ENCODE results near the gene SERPINE1.
"Not testable (repeated sequence)": the region's sequence is repeated elsewhere in the genome, so short reads cannot be mapped to it uniquely, and the experiment has no call there.

SERPINE1 gene

DNA sequence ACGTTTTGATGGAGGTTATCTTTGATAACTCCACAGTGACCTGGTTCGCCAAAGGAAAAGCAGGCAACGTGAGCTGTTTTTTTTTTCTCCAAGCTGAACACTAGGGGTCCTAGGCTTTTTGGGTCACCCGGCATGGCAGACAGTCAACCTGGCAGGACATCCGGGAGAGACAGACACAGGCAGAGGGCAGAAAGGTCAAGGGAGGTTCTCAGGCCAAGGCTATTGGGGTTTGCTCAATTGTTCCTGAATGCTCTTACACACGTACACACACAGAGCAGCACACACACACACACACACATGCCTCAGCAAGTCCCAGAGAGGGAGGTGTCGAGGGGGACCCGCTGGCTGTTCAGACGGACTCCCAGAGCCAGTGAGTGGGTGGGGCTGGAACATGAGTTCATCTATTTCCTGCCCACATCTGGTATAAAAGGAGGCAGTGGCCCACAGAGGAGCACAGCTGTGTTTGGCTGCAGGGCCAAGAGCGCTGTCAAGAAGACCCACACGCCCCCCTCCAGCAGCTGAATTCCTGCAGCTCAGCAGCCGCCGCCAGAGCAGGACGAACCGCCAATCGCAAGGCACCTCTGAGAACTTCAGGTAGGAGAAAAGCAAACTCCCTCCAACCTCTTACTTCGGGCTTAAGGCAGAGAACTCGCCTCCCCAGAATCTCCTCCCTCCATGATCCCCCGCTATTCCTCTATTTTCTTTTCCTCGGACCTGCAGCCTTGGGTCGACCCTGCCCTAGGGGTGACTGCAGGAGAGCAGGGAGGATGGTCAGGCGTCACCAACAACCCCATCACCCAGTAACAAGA lies at the start of gene SERPINE1:
Gene SERPINE1, plus strand, starts transcription at position 454 of the 809 bp plus-strand sequence. CDS start 1,290 bp downstream, outside the sequence.
- DNase-seq, result peak; percentile 76

DNA sequence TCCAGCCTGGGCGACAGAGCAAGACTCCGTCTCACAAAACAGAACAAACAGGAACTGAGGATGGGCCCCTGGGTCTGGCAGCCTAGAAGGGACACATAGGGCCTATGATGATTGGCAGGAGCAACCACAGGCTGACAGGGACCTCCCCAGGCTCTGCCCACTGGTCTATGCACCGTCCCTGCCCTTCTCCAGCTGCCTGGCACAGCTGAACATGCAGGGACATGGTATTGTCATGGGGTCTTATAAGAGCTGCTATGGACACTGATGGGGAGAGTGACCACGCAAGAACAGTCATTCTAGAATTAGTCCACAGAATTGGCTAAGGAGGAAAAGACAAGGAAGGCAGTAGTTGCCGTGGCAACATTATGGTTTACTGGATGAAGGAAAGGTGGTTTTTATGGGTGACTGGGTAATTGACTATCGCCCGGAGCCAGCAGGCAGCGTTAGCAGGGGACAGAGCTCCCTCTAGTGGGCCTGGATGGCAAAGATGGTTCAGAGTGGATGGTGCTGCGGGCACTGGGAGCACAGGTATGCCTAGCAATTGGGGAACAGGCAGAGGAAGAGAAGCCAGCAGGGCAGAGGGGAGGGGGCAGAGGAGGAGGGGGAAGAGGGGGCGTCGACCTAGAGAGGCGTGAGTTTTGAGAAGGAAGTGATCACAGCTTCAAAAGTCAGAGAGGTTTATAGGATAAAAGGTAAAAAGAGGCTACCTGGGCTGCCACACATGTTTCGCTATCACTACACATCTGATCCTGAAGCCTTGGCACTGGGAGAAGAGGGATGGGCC lies 49.4 kb upstream of the SERPINE1 start:
- peak; percentile 82 for DNase-seq

DNA sequence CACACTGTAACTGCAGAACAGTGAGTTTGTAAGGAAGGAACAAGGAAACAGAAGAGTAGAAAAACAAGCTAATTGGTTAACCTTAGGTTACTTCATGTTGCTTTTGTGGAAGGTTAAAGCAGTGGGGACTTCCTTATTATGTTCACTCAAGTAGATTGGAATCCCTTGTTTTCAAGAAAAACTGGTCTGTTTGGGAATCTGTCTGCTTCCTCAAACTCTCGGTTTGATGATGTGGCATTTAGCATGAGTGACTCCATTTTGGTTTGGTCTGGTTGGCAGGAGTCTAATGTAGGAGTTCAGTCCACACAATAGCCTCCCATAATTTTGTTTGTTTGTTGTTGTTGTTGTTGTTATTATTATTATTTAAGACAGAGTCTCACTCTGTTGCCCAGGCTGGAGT lies 45.5 kb upstream of the SERPINE1 start:
- DNase-seq, result no peak

GRCh38 chr7:101084865-101085161 lies 42.1 kb upstream of the SERPINE1 start:
- no peak for DNase-seq

DNA sequence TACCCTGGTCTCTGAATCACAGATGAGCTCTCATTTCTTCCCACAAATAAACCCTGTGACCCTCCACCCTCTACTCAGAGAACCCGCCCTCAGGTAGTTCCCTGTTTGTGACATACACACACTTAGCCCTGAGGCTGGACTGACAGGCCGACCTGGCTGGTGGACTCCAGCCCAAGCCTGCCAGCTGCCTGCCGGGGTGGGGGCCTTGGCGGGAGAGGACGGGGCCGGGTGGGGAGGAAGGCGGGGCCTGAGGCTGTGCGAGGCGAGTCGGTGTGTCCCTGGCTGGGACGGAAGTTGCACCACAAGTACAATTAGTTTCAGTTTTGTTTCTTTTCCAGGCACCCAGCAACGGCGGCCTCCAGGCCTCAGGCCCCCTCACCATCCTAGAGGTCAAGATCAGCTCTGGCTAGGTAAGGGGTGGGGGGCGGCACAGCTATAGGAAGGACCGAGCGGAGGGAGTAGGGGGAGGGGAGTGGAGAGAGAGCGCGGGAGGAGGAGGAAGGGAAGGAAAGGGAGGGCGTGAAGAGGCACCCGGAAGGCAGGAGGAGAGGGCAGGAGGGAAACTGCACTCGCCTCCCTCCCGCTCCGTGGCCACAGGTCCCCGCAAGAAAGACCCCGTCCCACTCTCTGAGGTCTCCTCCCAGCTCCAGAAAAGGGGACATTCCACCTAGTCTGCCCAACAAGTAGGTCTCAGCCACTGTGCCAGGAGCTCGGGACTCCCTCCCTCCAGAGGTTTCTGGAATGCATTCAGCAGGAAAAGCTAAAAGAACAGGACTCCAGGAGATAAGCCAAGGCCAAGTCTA lies 41.5 kb upstream of the SERPINE1 start, which contains the start of gene TRIM56:
Gene TRIM56, plus strand, starts transcription at position 320 of the 803 bp plus-strand sequence. CDS start 1,832 bp downstream, outside the sequence.
- peak; percentile 74 for DNase-seq

DNA sequence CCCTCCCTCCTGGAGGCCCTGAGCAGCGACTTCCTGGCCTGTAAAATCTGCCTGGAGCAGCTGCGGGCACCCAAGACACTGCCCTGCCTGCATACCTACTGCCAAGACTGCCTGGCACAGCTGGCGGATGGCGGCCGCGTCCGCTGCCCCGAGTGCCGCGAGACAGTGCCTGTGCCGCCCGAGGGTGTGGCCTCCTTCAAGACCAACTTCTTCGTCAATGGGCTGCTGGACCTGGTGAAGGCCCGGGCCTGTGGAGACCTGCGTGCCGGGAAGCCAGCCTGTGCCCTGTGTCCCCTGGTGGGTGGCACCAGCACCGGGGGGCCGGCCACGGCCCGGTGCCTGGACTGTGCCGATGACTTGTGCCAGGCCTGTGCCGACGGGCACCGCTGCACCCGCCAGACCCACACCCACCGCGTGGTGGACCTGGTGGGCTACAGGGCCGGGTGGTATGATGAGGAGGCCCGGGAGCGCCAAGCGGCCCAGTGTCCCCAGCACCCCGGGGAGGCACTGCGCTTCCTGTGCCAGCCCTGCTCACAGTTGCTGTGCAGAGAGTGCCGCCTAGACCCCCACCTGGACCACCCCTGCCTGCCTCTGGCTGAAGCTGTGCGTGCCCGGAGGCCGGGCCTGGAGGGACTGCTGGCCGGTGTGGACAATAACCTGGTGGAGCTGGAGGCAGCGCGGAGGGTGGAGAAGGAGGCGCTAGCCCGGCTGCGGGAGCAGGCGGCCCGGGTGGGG lies 39.4 kb upstream of the SERPINE1 start:
- DNase-seq, result no peak

DNA sequence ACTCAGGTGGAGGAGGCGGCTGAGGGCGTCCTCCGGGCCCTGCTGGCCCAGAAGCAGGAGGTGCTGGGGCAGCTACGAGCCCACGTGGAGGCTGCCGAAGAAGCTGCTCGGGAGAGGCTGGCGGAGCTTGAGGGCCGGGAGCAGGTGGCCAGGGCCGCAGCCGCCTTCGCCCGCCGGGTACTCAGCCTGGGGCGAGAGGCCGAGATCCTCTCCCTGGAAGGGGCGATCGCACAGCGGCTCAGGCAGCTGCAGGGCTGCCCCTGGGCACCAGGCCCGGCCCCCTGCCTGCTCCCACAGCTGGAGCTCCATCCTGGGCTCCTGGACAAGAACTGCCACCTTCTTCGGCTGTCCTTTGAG lies 38.9 kb upstream of the SERPINE1 start:
- DNase-seq, result no peak

DNA sequence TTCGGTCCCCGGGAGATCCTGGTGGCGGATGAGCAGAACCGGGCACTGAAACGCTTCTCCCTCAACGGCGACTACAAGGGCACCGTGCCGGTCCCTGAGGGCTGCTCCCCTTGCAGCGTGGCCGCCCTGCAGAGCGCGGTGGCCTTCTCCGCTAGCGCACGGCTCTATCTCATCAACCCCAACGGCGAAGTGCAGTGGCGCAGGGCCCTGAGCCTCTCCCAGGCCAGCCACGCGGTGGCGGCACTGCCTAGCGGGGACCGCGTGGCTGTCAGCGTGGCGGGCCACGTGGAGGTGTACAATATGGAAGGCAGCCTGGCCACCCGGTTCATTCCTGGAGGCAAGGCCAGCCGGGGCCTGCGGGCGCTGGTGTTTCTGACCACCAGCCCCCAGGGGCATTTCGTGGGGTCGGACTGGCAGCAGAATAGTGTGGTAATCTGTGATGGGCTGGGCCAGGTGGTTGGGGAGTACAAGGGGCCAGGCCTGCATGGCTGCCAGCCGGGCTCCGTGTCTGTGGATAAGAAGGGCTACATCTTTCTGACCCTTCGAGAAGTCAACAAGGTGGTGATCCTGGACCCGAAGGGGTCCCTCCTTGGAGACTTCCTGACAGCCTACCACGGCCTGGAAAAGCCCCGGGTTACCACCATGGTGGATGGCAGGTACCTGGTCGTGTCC lies 37.9 kb upstream of the SERPINE1 start:
- no peak for DNase-seq

- no peak for DNase-seq
Observed at GRCh38 chr7:101089876-101090275, 37.0 kb upstream of the SERPINE1 start.

GRCh38 chr7:101092266-101092905 lies 34.5 kb upstream of the SERPINE1 start:
- not testable (repeated sequence) for DNase-seq

DNA sequence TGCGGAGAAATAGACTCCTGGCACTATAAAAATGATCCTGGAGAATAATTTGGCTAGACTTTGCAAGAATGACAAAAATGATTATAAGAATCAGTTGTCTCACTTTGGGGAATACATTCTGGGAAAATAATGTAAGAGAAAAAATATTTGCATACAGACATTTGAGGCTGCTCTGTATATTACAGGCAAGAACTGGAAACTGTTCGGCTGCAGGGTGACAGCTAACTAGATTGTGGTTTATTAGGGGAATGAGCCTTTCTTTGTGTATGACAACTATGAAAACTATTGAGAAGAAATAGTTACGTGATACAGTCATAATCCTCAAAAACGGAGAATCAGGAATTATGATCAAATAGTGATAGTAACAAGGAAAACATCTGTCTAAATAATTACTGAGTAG lies 33.0 kb upstream of the SERPINE1 start:
- no peak for DNase-seq

- DNase-seq, result no peak
Observed at GRCh38 chr7:101094376-101094775, 32.5 kb upstream of the SERPINE1 start.

DNA sequence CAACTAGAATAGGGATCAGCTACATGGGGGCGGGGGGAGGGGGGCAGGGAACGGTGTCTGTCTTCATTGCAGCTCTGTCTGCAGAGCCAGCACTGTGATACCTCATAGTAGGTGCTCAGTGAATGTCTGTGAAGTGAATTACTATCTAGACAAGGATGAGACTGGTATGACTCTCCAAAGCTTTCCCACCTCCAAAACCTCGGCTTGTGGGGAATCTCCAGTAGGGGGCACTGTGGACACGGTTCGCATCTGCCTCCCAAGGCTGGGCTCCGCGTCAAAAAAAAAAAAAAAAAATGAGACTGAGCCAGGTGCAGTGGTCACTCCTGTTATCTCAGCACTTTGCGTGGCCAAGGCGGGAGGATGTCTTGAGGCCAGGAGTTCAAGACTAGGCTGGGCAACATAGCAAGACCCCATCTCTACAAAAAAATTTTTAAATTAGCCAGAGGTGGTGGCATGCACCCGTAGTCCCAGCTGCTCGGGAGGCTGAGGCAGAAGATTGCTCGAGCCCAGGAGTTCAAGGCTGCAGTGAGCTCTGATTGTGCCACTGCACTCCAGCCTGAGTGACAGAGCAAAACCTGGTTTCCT lies 32.0 kb upstream of the SERPINE1 start:
- no peak for DNase-seq

- DNase-seq, result no peak
Observed at GRCh38 chr7:101096331-101096956, 30.5 kb upstream of the SERPINE1 start.

DNA sequence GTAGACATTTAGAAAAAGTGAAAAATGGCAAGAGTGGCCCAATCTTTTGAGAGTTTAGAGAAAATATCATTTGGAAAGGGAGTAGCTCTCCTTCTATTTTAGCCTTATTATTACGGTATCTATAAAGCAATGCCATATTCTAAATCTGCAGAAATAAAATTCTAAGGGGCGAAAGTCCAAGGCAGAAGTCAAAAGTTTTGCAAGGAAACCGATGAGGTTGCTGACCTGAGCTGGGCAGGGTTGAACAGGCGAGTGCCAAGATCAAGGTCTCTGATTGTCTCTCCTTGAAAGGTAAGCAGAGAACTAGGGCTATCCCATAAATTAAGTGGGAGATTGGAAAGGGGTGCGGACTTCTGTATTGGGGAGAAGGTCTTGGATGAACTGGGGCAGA lies 30.0 kb upstream of the SERPINE1 start:
- DNase-seq, result no peak

DNA sequence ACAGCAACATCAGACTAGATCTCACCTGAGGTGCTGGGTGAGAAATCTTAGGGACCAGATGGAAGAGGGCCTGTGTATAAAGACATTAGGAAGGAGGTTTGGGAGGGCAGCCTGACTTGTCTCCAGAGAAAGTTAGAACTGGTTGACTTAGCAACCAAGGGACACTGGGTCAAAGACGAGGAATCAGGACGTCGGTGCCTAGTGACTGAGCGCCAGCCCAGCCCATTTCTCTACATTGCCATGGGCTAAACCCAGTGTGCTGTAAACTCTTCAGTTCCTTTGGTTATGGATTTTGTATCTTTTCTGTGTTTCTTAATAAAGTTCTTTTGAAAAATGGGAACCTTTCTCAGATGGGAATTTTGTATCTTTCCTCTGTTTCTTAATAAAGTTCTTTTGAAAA lies 29.3 kb upstream of the SERPINE1 start:
- DNase-seq, result no peak

DNA sequence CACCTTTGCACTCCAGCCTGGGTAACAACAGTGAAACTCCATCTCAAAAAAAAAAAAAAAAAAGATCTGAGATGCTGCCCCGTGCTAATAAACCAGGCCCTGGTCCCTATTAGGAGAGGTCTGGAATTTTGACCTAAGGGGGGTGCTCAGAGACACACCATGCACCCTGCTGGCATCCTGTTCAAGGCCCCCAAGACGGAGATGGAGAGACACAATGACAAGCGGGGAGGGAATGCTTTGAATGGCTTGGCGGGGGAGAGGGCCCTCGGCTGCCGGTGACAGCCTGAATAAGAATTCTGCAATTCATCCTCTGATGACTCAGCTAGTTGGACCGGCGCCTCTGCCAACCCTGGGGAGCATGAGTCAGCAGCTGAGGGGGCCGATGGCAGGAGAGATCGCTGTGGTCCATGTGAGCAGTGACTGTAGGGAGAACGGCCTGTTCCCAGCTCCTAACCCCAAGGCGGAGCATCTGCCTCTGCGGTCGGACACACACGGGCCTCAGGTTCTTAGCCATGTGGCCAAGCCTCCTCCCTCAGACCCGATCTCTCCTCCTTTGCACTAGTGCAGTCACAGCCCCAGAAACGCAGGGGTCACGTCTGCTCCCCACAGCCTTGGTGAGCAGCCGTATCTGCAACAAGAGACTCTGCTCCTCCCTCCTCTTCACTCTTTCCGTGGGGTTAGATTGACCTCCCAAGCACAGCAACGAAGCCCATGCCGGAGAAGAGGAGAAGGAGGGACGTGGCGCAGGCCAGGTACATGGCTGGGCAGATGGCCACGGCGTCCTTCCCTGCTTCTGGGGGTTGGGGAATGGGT lies 26.7 kb upstream of the SERPINE1 start:
- peak; percentile 32 for DNase-seq

- DNase-seq, result no peak
Observed at GRCh38 chr7:101100858-101101847, 25.8 kb upstream of the SERPINE1 start.

DNA sequence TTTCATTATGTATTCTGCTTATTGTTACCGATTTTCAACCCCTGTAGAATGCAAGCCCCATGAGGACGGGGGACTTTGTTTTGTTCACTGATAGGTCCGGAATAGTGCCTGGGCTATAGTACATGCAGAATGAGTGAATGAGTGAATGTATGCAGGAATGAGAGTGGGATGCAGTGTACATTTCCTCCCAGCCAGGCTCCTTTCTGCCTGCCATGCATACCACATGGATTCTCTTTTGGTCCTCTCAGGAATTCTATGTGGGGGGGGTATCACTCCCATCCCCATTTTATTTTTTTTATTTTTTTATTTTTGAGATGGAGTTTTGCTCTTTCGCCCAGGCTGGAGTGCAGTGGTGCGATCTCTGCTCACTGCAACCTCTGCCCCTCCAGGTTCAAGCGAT lies 24.9 kb upstream of the SERPINE1 start:
- DNase-seq, result no peak
